K562 (cell line): ENCODE results near the gene SLC25A45. TPM values are rescaled to one million over a fixed set of nuclear protein-coding genes. Genes with fewer than 3 reads are reported as not detected.

ENCODE experiments used
- FOXA1 ChIP-seq: fragments of 450-650 bp; IDR thresholded peaks from 2 replicates; pipeline ENCODE4 v1.6.1; 2016; ENCODE audit warnings: mild to moderate bottlenecking, borderline replicate concordance
- HMGXB4 ChIP-seq: sonication (generic); formaldehyde crosslinking; IDR thresholded peaks from 2 replicates; pipeline ENCODE4 v1.8.1; 2023; ENCODE audit warnings: mild to moderate bottlenecking, missing genetic modification reagents
- JUN ChIP-seq, 2 experiments: sonication (generic) in 1 of 2; formaldehyde crosslinking in 1 of 2; IDR thresholded peaks; 2 replicates each; pipeline versions ENCODE4 v1.6.1 to v1.8.0; 2012 to 2022; ENCODE audit warnings: borderline replicate concordance in 2 of 2, mild to moderate bottlenecking in 2 of 2, improper control_type of control experiment in 1 of 2, low read depth in 1 of 2, low read length in 1 of 2, missing genetic modification reagents in 1 of 2
- KAT7 ChIP-seq: sonication (generic); formaldehyde crosslinking; IDR thresholded peaks from 2 replicates; pipeline ENCODE4 v1.8.0; 2022; ENCODE audit warnings: missing genetic modification reagents, mild to moderate bottlenecking, borderline replicate concordance
- KDM1A ChIP-seq, 2 experiments: fragments of 450-650 bp; IDR thresholded peaks; 2 replicates each; pipeline ENCODE4 v1.6.1; 2016; ENCODE audit warnings: mild to moderate bottlenecking in 2 of 2
- NR2F6 ChIP-seq: fragments of 450-650 bp; formaldehyde crosslinking; IDR thresholded peaks from 2 replicates; pipeline ENCODE4 v1.4.0; 2020; ENCODE audit warnings: mild to moderate bottlenecking
- PHF21A ChIP-seq: fragments of 450-650 bp; IDR thresholded peaks from 2 replicates; pipeline ENCODE4 v1.6.1; 2017; ENCODE audit warnings: low read depth, borderline replicate concordance
- POLR2H ChIP-seq: IDR thresholded peaks from 2 replicates; pipeline ENCODE4 v1.6.1; 2016; ENCODE audit warnings: missing genetic modification characterization, low read depth, mild to moderate bottlenecking, control low read depth, missing compliant biosample characterization, moderate library complexity
- RAD51 ChIP-seq: fragments of 450-650 bp; IDR thresholded peaks from 2 replicates; pipeline ENCODE4 v1.7.1; 2016; ENCODE audit warnings: low read depth, mild to moderate bottlenecking, borderline replicate concordance
- RBFOX2 ChIP-seq: fragments of 200-400 bp; formaldehyde crosslinking; IDR thresholded peaks from 2 replicates; pipeline ENCODE4 v1.6.1; 2017; ENCODE audit warnings: low read depth, mild to moderate bottlenecking, low read length, moderate library complexity
- RHOXF2B ChIP-seq: fragments of 250-450 bp; sonication (Bioruptor Pico); conservative IDR thresholded peaks from 2 replicates; pipeline ENCODE4 v1.5.1; 2021
- STAT5A ChIP-seq: IDR thresholded peaks from 2 replicates; pipeline ENCODE4 v1.6.1; 2012; ENCODE audit warnings: low read length, inconsistent platforms, borderline replicate concordance
- ZNF444 ChIP-seq: fragments of 250-450 bp; sonication (Bioruptor Pico); IDR thresholded peaks from 2 replicates; pipeline ENCODE4 v1.4.0; 2020; ENCODE audit warnings: mild to moderate bottlenecking, moderate library complexity
- polyA plus RNA-seq, 8 experiments: library from polyadenylated mRNA; depleted of rRNA in 4 of 8; stranded (reverse) in 5 of 8; unstranded in 3 of 8; fragments of >200 nt; fragmentation: Nextera tagmentation in 2 of 8; fragmentation: Illumina TruSeq in 1 of 8; extraction: Ambion mirVana in 2 of 8; extraction: Trizol in 1 of 8; gene quantifications; 2 replicates each; pipeline versions ENCODE4 v1.2.1 to v1.2.3, GENCODE V29; 2011 to 2014; ENCODE audit warnings: inconsistent platforms in 1 of 8, missing spikeins in 1 of 8
- total RNA-seq, 7 experiments: library from RNA; depleted of rRNA in 6 of 7; stranded (reverse); fragments of >200 nt in 6 of 7; fragmentation: Illumina TruSeq in 2 of 7; extraction: Trizol in 2 of 7; gene quantifications; 2 replicates each; pipeline versions ENCODE4 v1.2.1 to v1.2.3, GENCODE V29; 2011 to 2021; ENCODE audit warnings: low replicate concordance in 1 of 7
- TF ChIP-seq, protein P1 (sequence below), 2 experiments: fragments of 450-650 bp in 1 of 2; sonication (generic) in 1 of 2; formaldehyde crosslinking in 1 of 2; IDR thresholded peaks; 2 replicates each; pipeline versions ENCODE4 v1.7.1 to v1.9.0; 2016 to 2022; ENCODE audit warnings: inconsistent platforms in 1 of 2, mild to moderate bottlenecking in 1 of 2, missing genetic modification reagents in 1 of 2
- TF ChIP-seq, protein P2 (sequence below): fragments of 250-450 bp; sonication (Bioruptor Pico); IDR thresholded peaks from 2 replicates; pipeline ENCODE4 v1.8.0; 2022; ENCODE audit warnings: inconsistent platforms, mild to moderate bottlenecking, moderate library complexity, borderline replicate concordance

SLC25A45 gene
- total and polyA plus RNA-seq, 9 of the 15 experiments (the other 6 are each of a cell fraction or from before 2014, with no cell fraction given), result 0.15 to 2.3 (median 0.68) TPM

GRCh38 chr11:65429068-65429681, 46.7 kb upstream of the SLC25A45 start (continued):
- TF ChIP-seq, protein P1, sequence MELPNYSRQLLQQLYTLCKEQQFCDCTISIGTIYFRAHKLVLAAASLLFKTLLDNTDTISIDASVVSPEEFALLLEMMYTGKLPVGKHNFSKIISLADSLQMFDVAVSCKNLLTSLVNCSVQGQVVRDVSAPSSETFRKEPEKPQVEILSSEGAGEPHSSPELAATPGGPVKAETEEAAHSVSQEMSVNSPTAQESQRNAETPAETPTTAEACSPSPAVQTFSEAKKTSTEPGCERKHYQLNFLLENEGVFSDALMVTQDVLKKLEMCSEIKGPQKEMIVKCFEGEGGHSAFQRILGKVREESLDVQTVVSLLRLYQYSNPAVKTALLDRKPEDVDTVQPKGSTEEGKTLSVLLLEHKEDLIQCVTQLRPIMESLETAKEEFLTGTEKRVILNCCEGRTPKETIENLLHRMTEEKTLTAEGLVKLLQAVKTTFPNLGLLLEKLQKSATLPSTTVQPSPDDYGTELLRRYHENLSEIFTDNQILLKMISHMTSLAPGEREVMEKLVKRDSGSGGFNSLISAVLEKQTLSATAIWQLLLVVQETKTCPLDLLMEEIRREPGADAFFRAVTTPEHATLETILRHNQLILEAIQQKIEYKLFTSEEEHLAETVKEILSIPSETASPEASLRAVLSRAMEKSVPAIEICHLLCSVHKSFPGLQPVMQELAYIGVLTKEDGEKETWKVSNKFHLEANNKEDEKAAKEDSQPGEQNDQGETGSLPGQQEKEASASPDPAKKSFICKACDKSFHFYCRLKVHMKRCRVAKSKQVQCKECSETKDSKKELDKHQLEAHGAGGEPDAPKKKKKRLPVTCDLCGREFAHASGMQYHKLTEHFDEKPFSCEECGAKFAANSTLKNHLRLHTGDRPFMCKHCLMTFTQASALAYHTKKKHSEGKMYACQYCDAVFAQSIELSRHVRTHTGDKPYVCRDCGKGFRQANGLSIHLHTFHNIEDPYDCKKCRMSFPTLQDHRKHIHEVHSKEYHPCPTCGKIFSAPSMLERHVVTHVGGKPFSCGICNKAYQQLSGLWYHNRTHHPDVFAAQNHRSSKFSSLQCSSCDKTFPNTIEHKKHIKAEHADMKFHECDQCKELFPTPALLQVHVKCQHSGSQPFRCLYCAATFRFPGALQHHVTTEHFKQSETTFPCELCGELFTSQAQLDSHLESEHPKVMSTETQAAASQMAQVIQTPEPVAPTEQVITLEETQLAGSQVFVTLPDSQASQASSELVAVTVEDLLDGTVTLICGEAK (IDR thresholded peaks at IDR 0.05), result no peak
- TF ChIP-seq, protein P1 (CRISPR knock-in tag; IDR thresholded peaks at IDR 0.05), result no peak
- no peak for TF ChIP-seq FOXA1
- TF ChIP-seq ZNF444 (CRISPR knock-in tag), result peak; percentile 9; the same call in 1 of the 2 replicates
- peak; percentile 11; the same call in 1 of the 2 replicates for TF ChIP-seq STAT5A
- peak; percentile 62; the same call in 1 of the 2 replicates for TF ChIP-seq POLR2H (tag)
- no peak for TF ChIP-seq PHF21A
- TF ChIP-seq NR2F6, result 0 out of 2 replicates have a peak, but pooled peaks have one; percentile 16
- TF ChIP-seq, protein P2, sequence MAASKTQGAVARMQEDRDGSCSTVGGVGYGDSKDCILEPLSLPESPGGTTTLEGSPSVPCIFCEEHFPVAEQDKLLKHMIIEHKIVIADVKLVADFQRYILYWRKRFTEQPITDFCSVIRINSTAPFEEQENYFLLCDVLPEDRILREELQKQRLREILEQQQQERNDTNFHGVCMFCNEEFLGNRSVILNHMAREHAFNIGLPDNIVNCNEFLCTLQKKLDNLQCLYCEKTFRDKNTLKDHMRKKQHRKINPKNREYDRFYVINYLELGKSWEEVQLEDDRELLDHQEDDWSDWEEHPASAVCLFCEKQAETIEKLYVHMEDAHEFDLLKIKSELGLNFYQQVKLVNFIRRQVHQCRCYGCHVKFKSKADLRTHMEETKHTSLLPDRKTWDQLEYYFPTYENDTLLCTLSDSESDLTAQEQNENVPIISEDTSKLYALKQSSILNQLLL (CRISPR knock-in tag), result no peak
- 0 out of 2 replicates have a peak, but pooled peaks have one; percentile 18 for TF ChIP-seq RAD51
- no peak for TF ChIP-seq KAT7
- 0 out of 2 replicates have a peak, but pooled peaks have one; percentile 16 for TF ChIP-seq RBFOX2
- no peak for TF ChIP-seq JUN (IDR thresholded peaks at IDR 0.05; ENCODE audit: borderline replicate concordance, low read depth, low read length)
- TF ChIP-seq JUN (CRISPR knock-in tag; IDR thresholded peaks at IDR 0.05; ENCODE audit: borderline replicate concordance), result no peak
- no peak for TF ChIP-seq RHOXF2B (CRISPR knock-in tag)
- TF ChIP-seq HMGXB4 (CRISPR knock-in tag), result no peak
- peak in 1 of 2 experiments; percentile 27; a peak in 1 of 4 replicates for TF ChIP-seq KDM1A (IDR thresholded peaks at IDR 0.05)
